Keratinocyte (primary cell): Measurements from ENCODE around the gene C4orf46. TPM values are rescaled to one million over a fixed set of nuclear protein-coding genes. Genes with fewer than 3 reads are reported as not detected.

Source experiments
- DNase-seq: peaks from one replicate; pipeline ENCODE4 v3.0.0-alpha.2; 2011; ENCODE audit warnings: low read depth, missing footprints, low spot score
- FAIRE-seq: peaks from 2 replicates; lab custom pipeline; 2011; peaks lifted over from hg19 to GRCh38; lab: Jason Lieb, UNC
- H2AFZ ChIP-seq: 2 replicates; pipeline ENCODE4 v1.6.0; 2012; ENCODE audit warnings: low read length, control low read depth, inconsistent platforms; ENCODE audit not compliant: control insufficient read depth
- H3K27ac ChIP-seq: 2 replicates; pipeline ENCODE4 v1.5.1; 2011; ENCODE audit warnings: low read length; ENCODE audit not compliant: control insufficient read depth, insufficient read depth
- H3K27me3 ChIP-seq: 3 replicates; pipeline ENCODE4 v1.6.0; 2011; ENCODE audit warnings: low read length; ENCODE audit not compliant: control insufficient read depth, insufficient read depth; ENCODE audit errors: extremely low read depth
- H3K36me3 ChIP-seq, 2 experiments: 2 replicates in 1 of 2; 3 replicates in 1 of 2; pipeline ENCODE4 v1.5.1; 2011; ENCODE audit warnings: low read length in 2 of 2, mild to moderate bottlenecking in 1 of 2; ENCODE audit not compliant: control insufficient read depth in 2 of 2, insufficient read depth in 2 of 2; ENCODE audit errors: extremely low read depth in 1 of 2
- H3K4me1 ChIP-seq: 3 replicates; pipeline ENCODE4 v1.5.1; 2011; ENCODE audit warnings: low read length; ENCODE audit not compliant: control insufficient read depth, insufficient read depth; ENCODE audit errors: extremely low read depth
- H3K4me2 ChIP-seq: 3 replicates; pipeline ENCODE4 v1.6.0; 2011; ENCODE audit warnings: low read depth, low read length; ENCODE audit not compliant: control insufficient read depth, insufficient read depth; ENCODE audit errors: extremely low read depth
- H3K4me3 ChIP-seq, 3 experiments: fragments of 200-600 bp in 1 of 3; sonication (generic) in 1 of 3; 2 replicates in 2 of 3; 3 replicates in 1 of 3; pipeline ENCODE4 v1.5.1; 2011 to 2016; ENCODE audit warnings: low read length in 3 of 3, mild to moderate bottlenecking in 3 of 3, control low read depth in 2 of 3, inconsistent platforms in 1 of 3, low read depth in 1 of 3, mixed read lengths in 1 of 3, mixed run types in 1 of 3, moderate library complexity in 1 of 3; ENCODE audit not compliant: control insufficient read depth in 2 of 3, insufficient read depth in 2 of 3; ENCODE audit errors: extremely low read depth in 1 of 3
- H3K79me2 ChIP-seq: 2 replicates; pipeline ENCODE4 v1.6.0; 2012; ENCODE audit warnings: low read length; ENCODE audit not compliant: control insufficient read depth, insufficient read depth
- H3K9ac ChIP-seq: 3 replicates; pipeline ENCODE4 v1.6.0; 2011; ENCODE audit warnings: low read length; ENCODE audit not compliant: control insufficient read depth, insufficient read depth; ENCODE audit errors: extremely low read depth
- H3K9me1 ChIP-seq: 3 replicates; pipeline ENCODE4 v1.6.0; 2011; ENCODE audit warnings: low read length; ENCODE audit not compliant: control insufficient read depth, insufficient read depth; ENCODE audit errors: extremely low read depth
- H3K9me3 ChIP-seq: 2 replicates; pipeline ENCODE4 v1.5.1; 2012; ENCODE audit warnings: low read depth, low read length; ENCODE audit not compliant: control insufficient read depth
- H4K20me1 ChIP-seq: 3 replicates; pipeline ENCODE4 v1.6.0; 2011; ENCODE audit warnings: low read length; ENCODE audit not compliant: control insufficient read depth, insufficient read depth; ENCODE audit errors: extremely low read depth
- CTCF ChIP-seq, 3 experiments: IDR thresholded peaks in 1 of 3; conservative IDR thresholded peaks in 1 of 3; optimal IDR thresholded peaks in 1 of 3; 2 replicates in 2 of 3; 3 replicates in 1 of 3; pipeline versions ENCODE3 to v1.5.1; 2011; ENCODE audit warnings: low read length in 3 of 3, mild to moderate bottlenecking in 3 of 3, moderate library complexity in 2 of 3, control low read depth in 1 of 3, inconsistent platforms in 1 of 3; ENCODE audit not compliant: insufficient read depth in 2 of 3; ENCODE audit errors: extremely low read depth in 1 of 3
- EZH2 ChIP-seq: IDR thresholded peaks from one replicate; pipeline ENCODE4 v1.6.1; 2012; ENCODE audit warnings: inconsistent platforms, mild to moderate bottlenecking, low read length, moderate library complexity
- dilution Hi-C: fragments of 300-500 bp; cut with MboI; formaldehyde crosslinking; loops from one replicate; pipeline ENCODE4 v1.7.0; 2020; ENCODE audit warnings: low sequenced_read_pairs; ENCODE audit not compliant: extremely low pct_ligation_motif_present
- polyA plus RNA-seq, 5 experiments: library from polyadenylated mRNA; depleted of rRNA in 3 of 5; stranded (reverse) in 3 of 5; stranded (forward) in 1 of 5; unstranded in 1 of 5; fragments of >200 nt; gene quantifications; 1 replicate in 1 of 5; 2 replicates in 3 of 5; 3 replicates in 1 of 5; pipeline versions ENCODE4 v1.2.1 to v1.2.3, GENCODE V29; 2011 to 2012; ENCODE audit warnings: missing spikeins in 2 of 5, low read depth in 1 of 5, low replicate concordance in 1 of 5

The C4orf46 gene
- polyA plus RNA-seq, 1 donor (not counting 4 experiments of a cell fraction or from before 2014, with no cell fraction given) = 14.6 TPM

- Histone ChIP-seq H3K36me3 (peaks cover 0 to 1% of the 10 kb centered on the region in 2 experiments), H3K4me3 (no peak overlapping the region), H3K4me1 (no peaks in the 10 kb centered on the region), H2AFZ (no peak overlapping the region), H3K27ac (no peak overlapping the region), H3K9me3 (no peaks in the 10 kb centered on the region), H4K20me1 (no peaks in the 10 kb centered on the region), H3K4me2 (no peak overlapping the region), H3K9me1 (no peaks in the 10 kb centered on the region), H3K79me2 (no peaks in the 10 kb centered on the region), H3K27me3 (no peaks in the 10 kb centered on the region), H3K9ac (no peak overlapping the region)
- TF ChIP-seq CTCF (optimal IDR thresholded peaks at IDR 0.05 in 1 of 3, IDR thresholded peaks at IDR 0.05 in 1 of 3, conservative IDR thresholded peaks at IDR 0.05 in 1 of 3; ENCODE audit: extremely low read depth in 1 of 3, insufficient read depth in 2 of 3, low read length in 3 of 3) (no peak), EZH2 (no peak)
- dilution Hi-C loops = no loop called here
- FAIRE-seq (no peak), DNase-seq (no peak)
Measured at GRCh38 chr4:158682066-158682465, 10.4 kb upstream of the C4orf46 start.

- FAIRE-seq = no peak
- no peak for TF ChIP-seq EZH2
- TF ChIP-seq CTCF (optimal IDR thresholded peaks at IDR 0.05 in 1 of 3, IDR thresholded peaks at IDR 0.05 in 1 of 3, conservative IDR thresholded peaks at IDR 0.05 in 1 of 3; ENCODE audit: extremely low read depth in 1 of 3, insufficient read depth in 2 of 3, low read length in 3 of 3) = no peak
- dilution Hi-C loops = no loop called here
- no peak overlapping the region for H3K27ac ChIP-seq
- no peak overlapping the region for H3K4me2 ChIP-seq
- H3K4me1 ChIP-seq = no peaks in the 10 kb centered on the region
- H3K9me1 ChIP-seq = no peaks in the 10 kb centered on the region
- H3K9ac ChIP-seq = no peak overlapping the region
- no peaks in the 10 kb centered on the region for H3K27me3 ChIP-seq
- no peaks in the 10 kb centered on the region for H4K20me1 ChIP-seq
- DNase-seq = no peak
- peaks cover 0 to under 1% of the 10 kb centered on the region in 2 experiments for H3K36me3 ChIP-seq
- H3K9me3 ChIP-seq = no peaks in the 10 kb centered on the region
- no peak overlapping the region for H3K4me3 ChIP-seq
- no peak overlapping the region for H2AFZ ChIP-seq
- no peaks in the 10 kb centered on the region for H3K79me2 ChIP-seq
Measured at GRCh38 chr4:158681629-158682028, 9.9 kb upstream of the C4orf46 start.
